K562 (cell line): ENCODE results near the gene ZNF280C.
"Not testable (repeated sequence)": the region's sequence is repeated elsewhere in the genome, so short reads cannot be mapped to it uniquely, and the experiment has no call there.

Experiments used
- NFYB ChIP-seq: IDR thresholded peaks from 2 replicates; pipeline ENCODE4 v1.6.1; 2011; ENCODE audit warnings: mild to moderate bottlenecking, moderate library complexity; ENCODE audit not compliant: insufficient read length; ENCODE audit errors: extremely low read depth
- POLR2AphosphoS5 ChIP-seq: IDR thresholded peaks from 2 replicates; pipeline ENCODE4 v1.6.1; 2011; ENCODE audit warnings: mild to moderate bottlenecking, low read depth, low read length, moderate library complexity; ENCODE audit not compliant: control insufficient read depth, insufficient read depth
- RAD21 ChIP-seq, 2 experiments: fragments of 250-450 bp in 1 of 2; fragments of 450-650 bp in 1 of 2; sonication (Bioruptor Pico) in 1 of 2; formaldehyde crosslinking in 1 of 2; IDR thresholded peaks in 1 of 2; conservative IDR thresholded peaks in 1 of 2; 2 replicates each; pipeline versions ENCODE4 v1.4.0 to v1.8.0; 2020 to 2022; ENCODE audit warnings: mild to moderate bottlenecking in 2 of 2, moderate library complexity in 1 of 2
- TF ChIP-seq, protein P1 (sequence below), 3 experiments: IDR thresholded peaks in 2 of 3; conservative IDR thresholded peaks in 1 of 3; 2 replicates each; pipeline ENCODE4 v1.5.1; 2011 to 2012; ENCODE audit warnings: low read length in 3 of 3, mild to moderate bottlenecking in 3 of 3, control low read depth in 2 of 3, improper control_type of control experiment in 1 of 3, inconsistent platforms in 1 of 3, low read depth in 1 of 3, mixed read lengths in 1 of 3, moderate library complexity in 1 of 3; ENCODE audit not compliant: insufficient read depth in 2 of 3
- TF ChIP-seq, protein P2 (sequence below): sonication (generic); formaldehyde crosslinking; IDR thresholded peaks from 2 replicates; pipeline ENCODE4 v1.8.0; 2022; ENCODE audit warnings: mild to moderate bottlenecking, missing genetic modification reagents
- TF ChIP-seq, protein P3 (sequence below): fragments of 150-350 bp; conservative IDR thresholded peaks from 2 replicates; pipeline ENCODE4 v1.6.1; 2014; ENCODE audit warnings: low read length

DNA sequence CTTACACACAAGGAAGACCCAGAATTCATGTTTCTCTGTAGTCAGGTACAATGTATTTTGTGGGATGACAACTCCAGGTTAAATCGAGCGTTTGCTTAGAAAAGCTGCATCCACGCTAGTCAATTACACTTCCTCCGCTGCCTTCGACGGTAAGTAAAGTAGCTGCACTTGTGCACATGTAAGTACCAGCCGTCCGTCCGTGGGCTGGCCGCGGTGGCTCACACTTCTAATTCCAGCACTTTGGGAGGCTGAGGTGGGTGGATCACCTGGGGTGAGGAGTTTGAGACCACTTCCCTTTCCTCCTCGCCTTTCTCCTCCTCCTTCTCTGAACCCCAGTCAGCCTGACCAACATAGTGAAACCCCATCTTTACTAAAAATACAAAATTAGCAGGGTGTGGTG, 692 bp upstream of the ZNF280C start:
- not testable (repeated sequence) for TF ChIP-seq NFYB; RAD21 (CRISPR knock-in tag; conservative IDR thresholded peaks at IDR 0.05 in 1 of 2, IDR thresholded peaks at IDR 0.05 in 1 of 2); POLR2AphosphoS5
- TF ChIP-seq, protein P1, sequence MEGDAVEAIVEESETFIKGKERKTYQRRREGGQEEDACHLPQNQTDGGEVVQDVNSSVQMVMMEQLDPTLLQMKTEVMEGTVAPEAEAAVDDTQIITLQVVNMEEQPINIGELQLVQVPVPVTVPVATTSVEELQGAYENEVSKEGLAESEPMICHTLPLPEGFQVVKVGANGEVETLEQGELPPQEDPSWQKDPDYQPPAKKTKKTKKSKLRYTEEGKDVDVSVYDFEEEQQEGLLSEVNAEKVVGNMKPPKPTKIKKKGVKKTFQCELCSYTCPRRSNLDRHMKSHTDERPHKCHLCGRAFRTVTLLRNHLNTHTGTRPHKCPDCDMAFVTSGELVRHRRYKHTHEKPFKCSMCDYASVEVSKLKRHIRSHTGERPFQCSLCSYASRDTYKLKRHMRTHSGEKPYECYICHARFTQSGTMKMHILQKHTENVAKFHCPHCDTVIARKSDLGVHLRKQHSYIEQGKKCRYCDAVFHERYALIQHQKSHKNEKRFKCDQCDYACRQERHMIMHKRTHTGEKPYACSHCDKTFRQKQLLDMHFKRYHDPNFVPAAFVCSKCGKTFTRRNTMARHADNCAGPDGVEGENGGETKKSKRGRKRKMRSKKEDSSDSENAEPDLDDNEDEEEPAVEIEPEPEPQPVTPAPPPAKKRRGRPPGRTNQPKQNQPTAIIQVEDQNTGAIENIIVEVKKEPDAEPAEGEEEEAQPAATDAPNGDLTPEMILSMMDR (IDR thresholded peaks at IDR 0.05 in 2 of 3, conservative IDR thresholded peaks at IDR 0.05 in 1 of 3; ENCODE audit: insufficient read depth in 2 of 3, low read depth in 1 of 3, low read length in 3 of 3), result not testable (repeated sequence)
- TF ChIP-seq, protein P2, sequence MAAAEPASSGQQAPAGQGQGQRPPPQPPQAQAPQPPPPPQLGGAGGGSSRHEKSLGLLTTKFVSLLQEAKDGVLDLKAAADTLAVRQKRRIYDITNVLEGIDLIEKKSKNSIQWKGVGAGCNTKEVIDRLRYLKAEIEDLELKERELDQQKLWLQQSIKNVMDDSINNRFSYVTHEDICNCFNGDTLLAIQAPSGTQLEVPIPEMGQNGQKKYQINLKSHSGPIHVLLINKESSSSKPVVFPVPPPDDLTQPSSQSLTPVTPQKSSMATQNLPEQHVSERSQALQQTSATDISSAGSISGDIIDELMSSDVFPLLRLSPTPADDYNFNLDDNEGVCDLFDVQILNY (CRISPR knock-in tag), result not testable (repeated sequence)
- TF ChIP-seq, protein P3, sequence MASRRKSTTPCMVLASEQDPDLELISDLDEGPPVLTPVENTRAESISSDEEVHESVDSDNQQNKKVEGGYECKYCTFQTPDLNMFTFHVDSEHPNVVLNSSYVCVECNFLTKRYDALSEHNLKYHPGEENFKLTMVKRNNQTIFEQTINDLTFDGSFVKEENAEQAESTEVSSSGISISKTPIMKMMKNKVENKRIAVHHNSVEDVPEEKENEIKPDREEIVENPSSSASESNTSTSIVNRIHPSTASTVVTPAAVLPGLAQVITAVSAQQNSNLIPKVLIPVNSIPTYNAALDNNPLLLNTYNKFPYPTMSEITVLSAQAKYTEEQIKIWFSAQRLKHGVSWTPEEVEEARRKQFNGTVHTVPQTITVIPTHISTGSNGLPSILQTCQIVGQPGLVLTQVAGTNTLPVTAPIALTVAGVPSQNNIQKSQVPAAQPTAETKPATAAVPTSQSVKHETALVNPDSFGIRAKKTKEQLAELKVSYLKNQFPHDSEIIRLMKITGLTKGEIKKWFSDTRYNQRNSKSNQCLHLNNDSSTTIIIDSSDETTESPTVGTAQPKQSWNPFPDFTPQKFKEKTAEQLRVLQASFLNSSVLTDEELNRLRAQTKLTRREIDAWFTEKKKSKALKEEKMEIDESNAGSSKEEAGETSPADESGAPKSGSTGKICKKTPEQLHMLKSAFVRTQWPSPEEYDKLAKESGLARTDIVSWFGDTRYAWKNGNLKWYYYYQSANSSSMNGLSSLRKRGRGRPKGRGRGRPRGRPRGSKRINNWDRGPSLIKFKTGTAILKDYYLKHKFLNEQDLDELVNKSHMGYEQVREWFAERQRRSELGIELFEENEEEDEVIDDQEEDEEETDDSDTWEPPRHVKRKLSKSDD, result not testable (repeated sequence)
